CD4-positive, CD25-positive, alpha-beta regulatory T cell (primary cell): Measurements from ENCODE around the gene ETV6. TPM values are rescaled to one million over a fixed set of nuclear protein-coding genes. Genes with fewer than 3 reads are reported as not detected.
"Not testable (repeated sequence)": the region's sequence is repeated elsewhere in the genome, so short reads cannot be mapped to it uniquely, and the experiment has no call there.

Experiments used
- ATAC-seq, 2 donors: fragments of 150-1000 bp; cut with Tn5 transposase; one replicate each; pipeline ENCODE4 v1.10.0; 2021; ENCODE audit warnings: low read depth in 2 of 2, moderate number of reproducible peaks in 2 of 2, moderate library complexity in 1 of 2
- DNase-seq, 3 donors: peaks; one replicate each; pipeline versions ENCODE4 v3.0.0 to v3.0.0-alpha.2; 2012 to 2022; ENCODE audit warnings: mixed read lengths in 1 of 3
- H3K27ac ChIP-seq: one replicate; pipeline ENCODE4 v1.7.0; 2013; ENCODE audit warnings: mild to moderate bottlenecking, low read length; ENCODE audit not compliant: insufficient read depth, poor library complexity, severe bottlenecking
- H3K27me3 ChIP-seq: one replicate; pipeline ENCODE4 v1.7.0; 2013; ENCODE audit warnings: low read length; ENCODE audit not compliant: control insufficient read depth, insufficient read depth
- H3K36me3 ChIP-seq: one replicate; pipeline ENCODE4 v1.7.0; 2013; ENCODE audit warnings: mild to moderate bottlenecking, low read length, moderate library complexity; ENCODE audit not compliant: control insufficient read depth, insufficient read depth
- H3K4me1 ChIP-seq: 2 replicates; pipeline ENCODE4 v1.7.0; 2013; ENCODE audit warnings: mild to moderate bottlenecking, low read length; ENCODE audit not compliant: insufficient read depth, control insufficient read depth, poor library complexity, severe bottlenecking
- H3K4me3 ChIP-seq: one replicate; pipeline ENCODE4 v1.7.0; 2013; ENCODE audit warnings: low read depth, mild to moderate bottlenecking, low read length, moderate library complexity
- H3K9me3 ChIP-seq, 2 experiments: 1 replicate in 1 of 2; 2 replicates in 1 of 2; pipeline ENCODE4 v1.7.0; 2013; ENCODE audit warnings: low read length in 2 of 2, mild to moderate bottlenecking in 1 of 2, moderate library complexity in 1 of 2; ENCODE audit not compliant: control insufficient read depth in 2 of 2
- H3K27ac Mint-ChIP-seq, 3 donors: one replicate each; pipeline ENCODE4 v1.8.0; 2020 to 2022; ENCODE audit warnings: mild to moderate bottlenecking in 3 of 3, mixed read lengths in 3 of 3, moderate library complexity in 2 of 3
- H3K27me3 Mint-ChIP-seq: one replicate; pipeline ENCODE4 v1.8.0; 2022; ENCODE audit warnings: mild to moderate bottlenecking, mixed read lengths
- H3K36me3 Mint-ChIP-seq: one replicate; pipeline ENCODE4 v1.8.0; 2020; ENCODE audit warnings: mixed read lengths
- H3K4me1 Mint-ChIP-seq, 4 donors: one replicate each; pipeline ENCODE4 v1.8.0; 2020 to 2022; ENCODE audit warnings: mixed read lengths in 4 of 4, mild to moderate bottlenecking in 1 of 4
- H3K4me3 Mint-ChIP-seq, 4 donors: one replicate each; pipeline ENCODE4 v1.8.0; 2020 to 2022; ENCODE audit warnings: mild to moderate bottlenecking in 4 of 4, mixed read lengths in 4 of 4, moderate library complexity in 3 of 4
- H3K9me3 Mint-ChIP-seq, 7 donors: one replicate each; pipeline ENCODE4 v1.8.0; 2020 to 2022; ENCODE audit warnings: mixed read lengths in 7 of 7, mild to moderate bottlenecking in 3 of 7, moderate library complexity in 2 of 7
- polyA plus RNA-seq, 4 donors: library from polyadenylated mRNA; unstranded; fragments of 300-500 nt; fragmentation: Illumina TruSeq; gene quantifications; one replicate each; pipeline ENCODE4 v1.2.3, GENCODE V29; 2021
- total RNA-seq: library from RNA; stranded (reverse); gene quantifications from one replicate; pipeline ENCODE4 v1.2.3, GENCODE V29; 2022

ETV6 gene
- total and polyA plus RNA-seq, 5 donors from 2014 or later: 2.5 to 62.5 (median 4.1) TPM

GRCh38 chr12:11621797-11622423, 27.6 kb upstream of the ETV6 start:
- no peaks in the 10 kb centered on the region for H3K36me3 Mint-ChIP-seq
- H3K9me3 Mint-ChIP-seq: peaks cover 0 to 1% (median 0%) of the 10 kb centered on the region in 7 donors
- no peak overlapping the region for H3K27ac ChIP-seq
- H3K27ac Mint-ChIP-seq: no peak overlapping the region
- H3K27me3 Mint-ChIP-seq: peaks cover 5% of the 10 kb centered on the region
- no peaks in the 10 kb centered on the region for H3K27me3 ChIP-seq
- H3K4me1 Mint-ChIP-seq: no peaks in the 10 kb centered on the region
- no peaks in the 10 kb centered on the region for H3K4me1 ChIP-seq
- no peaks in the 10 kb centered on the region for H3K36me3 ChIP-seq
- H3K9me3 ChIP-seq: no peaks in the 10 kb centered on the region
- peak in 2 of 3 donors; percentile 21 to 24 for DNase-seq
- ATAC-seq: no peak
- H3K4me3 Mint-ChIP-seq: no peak overlapping the region
- no peak overlapping the region for H3K4me3 ChIP-seq

- Mint-ChIP-seq H3K4me3 (no peak overlapping the region), H3K36me3 (no peaks in the 10 kb centered on the region), H3K27me3 (peaks cover 5% of the 10 kb centered on the region), H3K27ac (no peak overlapping the region), H3K4me1 (no peaks in the 10 kb centered on the region), H3K9me3 (peaks cover 0 to 1% (median 0%) of the 10 kb centered on the region in 7 donors)
- Histone ChIP-seq H3K27me3 (no peaks in the 10 kb centered on the region), H3K4me1 (no peaks in the 10 kb centered on the region), H3K9me3 (no peaks in the 10 kb centered on the region), H3K36me3 (no peaks in the 10 kb centered on the region), H3K27ac (no peak overlapping the region), H3K4me3 (no peak overlapping the region)
- no peak for ATAC-seq
- DNase-seq: no peak
These were observed 26.6 kb upstream of the ETV6 start for GRCh38 chr12:11622876-11623281.

DNA sequence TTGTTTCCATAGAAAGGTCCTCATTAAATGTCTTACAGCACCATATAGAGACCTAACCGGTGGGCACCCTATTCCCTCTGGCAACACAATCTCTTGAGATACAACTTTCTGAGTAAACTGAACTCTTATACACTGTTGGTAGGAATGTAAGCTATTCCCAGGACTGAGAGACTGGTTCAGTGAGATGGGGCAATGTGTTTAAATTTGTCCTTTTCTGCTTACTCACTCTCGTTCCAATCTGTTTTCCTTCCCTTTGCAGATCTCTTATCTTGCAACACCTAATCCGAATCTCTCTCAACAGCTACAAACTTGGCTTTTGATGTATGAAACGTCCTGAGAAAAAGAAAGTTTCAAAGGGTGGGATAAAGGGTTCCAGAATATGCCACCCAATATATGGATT, 26.1 kb upstream of the ETV6 start:
- ATAC-seq (no peak), DNase-seq (no peak)
- H3K4me1 ChIP-seq: no peaks in the 10 kb centered on the region
- no peak overlapping the region for H3K27ac Mint-ChIP-seq
- H3K27me3 ChIP-seq: no peaks in the 10 kb centered on the region
- no peak overlapping the region for H3K27ac ChIP-seq
- peaks cover 5% of the 10 kb centered on the region for H3K27me3 Mint-ChIP-seq
- H3K4me3 ChIP-seq: no peak overlapping the region
- H3K4me1 Mint-ChIP-seq: no peaks in the 10 kb centered on the region
- H3K9me3 Mint-ChIP-seq: peaks cover 0 to 1% (median 0%) of the 10 kb centered on the region in 7 donors
- no peaks in the 10 kb centered on the region for H3K9me3 ChIP-seq
- no peak overlapping the region for H3K4me3 Mint-ChIP-seq
- H3K36me3 Mint-ChIP-seq: no peaks in the 10 kb centered on the region
- H3K36me3 ChIP-seq: no peaks in the 10 kb centered on the region

- DNase-seq: no peak
- H3K4me3 ChIP-seq: no peak overlapping the region
- H3K36me3 ChIP-seq: no peaks in the 10 kb centered on the region
- no peaks in the 10 kb centered on the region for H3K4me1 ChIP-seq
- Mint-ChIP-seq H3K4me1 (no peaks in the 10 kb centered on the region), H3K27ac (no peak overlapping the region), H3K4me3 (no peak overlapping the region), H3K9me3 (peaks cover 0 to 1% (median 0%) of the 10 kb centered on the region in 7 donors), H3K36me3 (no peaks in the 10 kb centered on the region), H3K27me3 (peaks cover 5% of the 10 kb centered on the region)
- H3K27me3 ChIP-seq: no peaks in the 10 kb centered on the region
- H3K27ac ChIP-seq: no peak overlapping the region
- no peaks in the 10 kb centered on the region for H3K9me3 ChIP-seq
- no peak for ATAC-seq
These were observed 25.4 kb upstream of the ETV6 start for GRCh38 chr12:11624116-11624515.

- not testable (repeated sequence) for H3K36me3 Mint-ChIP-seq, H3K9me3 ChIP-seq, H3K4me3 Mint-ChIP-seq, ATAC-seq, H3K4me3 ChIP-seq, DNase-seq, H3K9me3 Mint-ChIP-seq, H3K27ac Mint-ChIP-seq, H3K36me3 ChIP-seq, H3K4me1 Mint-ChIP-seq, H3K27ac ChIP-seq, H3K4me1 ChIP-seq, H3K27me3 ChIP-seq
- H3K27me3 Mint-ChIP-seq: peaks cover 18% of the 10 kb centered on the region
These were observed 21.8 kb upstream of the ETV6 start for GRCh38 chr12:11627709-11628108.

GRCh38 chr12:11628353-11628752, 21.1 kb upstream of the ETV6 start:
- Histone ChIP-seq H3K27ac (no peak overlapping the region), H3K9me3 (no peaks in the 10 kb centered on the region), H3K4me1 (no peaks in the 10 kb centered on the region), H3K36me3 (no peaks in the 10 kb centered on the region), H3K27me3 (no peaks in the 10 kb centered on the region), H3K4me3 (no peak overlapping the region)
- DNase-seq: no peak
- no peak overlapping the region for H3K27ac Mint-ChIP-seq
- H3K27me3 Mint-ChIP-seq: peaks cover 18% of the 10 kb centered on the region
- no peak for ATAC-seq
- H3K4me3 Mint-ChIP-seq: no peak overlapping the region
- H3K36me3 Mint-ChIP-seq: no peaks in the 10 kb centered on the region
- H3K9me3 Mint-ChIP-seq: no peaks in the 10 kb centered on the region
- no peaks in the 10 kb centered on the region for H3K4me1 Mint-ChIP-seq

- H3K36me3 ChIP-seq: no peaks in the 10 kb centered on the region
- no peak for ATAC-seq
- H3K27ac Mint-ChIP-seq: no peak overlapping the region
These were observed 19.3 kb upstream of the ETV6 start for GRCh38 chr12:11630046-11630706.

GRCh38 chr12:11631288-11631687, 18.2 kb upstream of the ETV6 start:
- Histone ChIP-seq H3K27me3 (peaks cover 2% of the 10 kb centered on the region), H3K27ac (no peak overlapping the region), H3K4me3 (no peak overlapping the region), H3K9me3 (peaks cover 1 to 8% of the 10 kb centered on the region in 2 experiments), H3K4me1 (no peaks in the 10 kb centered on the region), H3K36me3 (no peaks in the 10 kb centered on the region)
- H3K9me3 Mint-ChIP-seq: peaks cover 0 to 3% (median 0%) of the 10 kb centered on the region in 7 donors
- DNase-seq (no peak), ATAC-seq (no peak)
- H3K4me3 Mint-ChIP-seq: no peak overlapping the region
- H3K27ac Mint-ChIP-seq: no peak overlapping the region
- peaks cover 23% of the 10 kb centered on the region for H3K27me3 Mint-ChIP-seq
- H3K4me1 Mint-ChIP-seq: no peaks in the 10 kb centered on the region
- H3K36me3 Mint-ChIP-seq: no peaks in the 10 kb centered on the region

More at GRCh38 chr12:11630046-11630706, 19.3 kb upstream of the ETV6 start:
- no peaks in the 10 kb centered on the region for H3K4me1 ChIP-seq
- no peaks in the 10 kb centered on the region for H3K4me1 Mint-ChIP-seq
- H3K27ac ChIP-seq: no peak overlapping the region
- H3K27me3 Mint-ChIP-seq: peaks cover 21% of the 10 kb centered on the region
- H3K4me3 ChIP-seq: no peak overlapping the region
- H3K9me3 Mint-ChIP-seq: peaks cover 0 to 3% (median 0%) of the 10 kb centered on the region in 7 donors
- peaks cover 2% of the 10 kb centered on the region for H3K27me3 ChIP-seq
- no peaks in the 10 kb centered on the region for H3K9me3 ChIP-seq
- no peak overlapping the region for H3K4me3 Mint-ChIP-seq
- no peak for DNase-seq
- H3K36me3 Mint-ChIP-seq: no peaks in the 10 kb centered on the region
